IPS-18a (cell line): ENCODE data around the gene GRM1.

Source experiments
- H3K27ac ChIP-seq: one replicate; pipeline ENCODE4 v1.5.1; 2013; ENCODE audit warnings: low read length
- H3K27me3 ChIP-seq: one replicate; pipeline ENCODE4 v1.6.1; 2013; ENCODE audit warnings: mild to moderate bottlenecking, low read length; ENCODE audit not compliant: control insufficient read depth, insufficient read depth
- H3K36me3 ChIP-seq: one replicate; pipeline ENCODE4 v1.6.1; 2013; ENCODE audit warnings: low read depth, low read length; ENCODE audit not compliant: control insufficient read depth
- H3K4me1 ChIP-seq: one replicate; pipeline ENCODE4 v1.6.1; 2013; ENCODE audit warnings: low read depth, low read length; ENCODE audit not compliant: control insufficient read depth
- H3K4me3 ChIP-seq: one replicate; pipeline ENCODE4 v1.5.1; 2013; ENCODE audit warnings: low read length
- H3K9ac ChIP-seq: one replicate; pipeline ENCODE4 v1.6.1; 2013; ENCODE audit warnings: mild to moderate bottlenecking, low read length, moderate library complexity
- H3K9me3 ChIP-seq: one replicate; pipeline ENCODE4 v1.6.1; 2013; ENCODE audit warnings: low read depth, low read length; ENCODE audit not compliant: control insufficient read depth

Gene GRM1

GRCh38 chr6:146357578-146358430 is 328.9 kb downstream of the GRM1 start:
- Histone ChIP-seq H3K27me3 (no peaks in the 10 kb centered on the region), H3K9ac (no peak overlapping the region), H3K9me3 (no peaks in the 10 kb centered on the region), H3K36me3 (no peaks in the 10 kb centered on the region), H3K4me1 (peaks cover 25% of the 10 kb centered on the region), H3K4me3 (no peak overlapping the region), H3K27ac (no peak overlapping the region)

GRCh38 chr6:146358431-146359046 is 329.7 kb downstream of the GRM1 start:
- Histone ChIP-seq H3K9ac (no peak overlapping the region), H3K27me3 (no peaks in the 10 kb centered on the region), H3K4me1 (peaks cover 25% of the 10 kb centered on the region), H3K36me3 (no peaks in the 10 kb centered on the region), H3K9me3 (no peaks in the 10 kb centered on the region), H3K27ac (no peak overlapping the region), H3K4me3 (no peak overlapping the region)

- Histone ChIP-seq H3K36me3 (no peaks in the 10 kb centered on the region), H3K4me1 (peaks cover 25% of the 10 kb centered on the region), H3K9ac (no peak overlapping the region), H3K9me3 (no peaks in the 10 kb centered on the region), H3K4me3 (no peak overlapping the region), H3K27ac (no peak overlapping the region), H3K27me3 (no peaks in the 10 kb centered on the region)
Observed at GRCh38 chr6:146359131-146359530, 330.3 kb downstream of the GRM1 start.

GRCh38 chr6:146361128-146361924 is 332.5 kb downstream of the GRM1 start:
- no peak overlapping the region for H3K9ac ChIP-seq
- H3K4me1 ChIP-seq, result peaks cover 11% of the 10 kb centered on the region
- H3K4me3 ChIP-seq, result no peak overlapping the region
- no peaks in the 10 kb centered on the region for H3K36me3 ChIP-seq
- H3K27me3 ChIP-seq, result no peaks in the 10 kb centered on the region
- H3K9me3 ChIP-seq, result no peaks in the 10 kb centered on the region
- H3K27ac ChIP-seq, result no peak overlapping the region

DNA sequence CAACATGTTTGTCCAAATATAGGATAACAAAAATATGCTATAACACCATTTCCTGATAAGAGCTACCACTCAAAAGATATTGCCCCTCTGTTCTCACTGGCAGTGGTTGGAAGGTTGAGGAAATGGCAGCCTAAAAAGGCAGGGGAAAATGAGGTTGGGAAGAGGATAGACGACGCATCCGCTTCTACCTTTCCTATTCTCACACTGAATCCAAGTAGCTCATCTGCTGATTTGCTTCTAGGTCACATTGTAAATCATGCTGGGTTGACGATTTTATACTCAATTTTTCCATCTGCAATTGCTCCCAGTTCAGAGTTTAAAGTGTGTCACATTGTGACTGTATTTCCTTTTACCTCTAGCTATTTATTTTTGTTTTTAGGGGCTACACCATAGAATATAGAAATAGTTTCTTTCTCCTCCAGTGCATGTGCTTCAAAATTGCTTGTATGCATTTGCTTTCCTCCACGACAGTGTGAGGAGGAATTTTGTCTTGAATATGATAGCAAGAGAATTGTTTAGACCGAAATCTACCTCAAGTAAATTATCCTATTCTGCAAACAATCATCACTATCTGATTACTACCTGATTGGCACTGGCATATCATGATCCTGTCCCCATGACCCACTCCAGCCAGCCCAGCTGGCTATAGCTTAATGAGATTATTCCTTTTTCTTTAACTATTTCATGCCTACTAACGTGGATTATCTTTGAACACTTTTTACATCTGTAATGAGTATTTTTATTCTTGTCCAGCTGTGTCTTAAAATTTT is 335.2 kb downstream of the GRM1 start:
- H3K27me3 ChIP-seq, result no peaks in the 10 kb centered on the region
- H3K27ac ChIP-seq, result no peak overlapping the region
- no peaks in the 10 kb centered on the region for H3K4me1 ChIP-seq
- no peak overlapping the region for H3K4me3 ChIP-seq
- H3K9me3 ChIP-seq, result no peaks in the 10 kb centered on the region
- no peak overlapping the region for H3K9ac ChIP-seq
- H3K36me3 ChIP-seq, result no peaks in the 10 kb centered on the region

- no peaks in the 10 kb centered on the region for H3K4me1 ChIP-seq
- H3K4me3 ChIP-seq, result no peak overlapping the region
- no peaks in the 10 kb centered on the region for H3K27me3 ChIP-seq
- no peaks in the 10 kb centered on the region for H3K36me3 ChIP-seq
- no peak overlapping the region for H3K27ac ChIP-seq
- no peaks in the 10 kb centered on the region for H3K9me3 ChIP-seq
- H3K9ac ChIP-seq, result no peak overlapping the region
Observed at GRCh38 chr6:146364816-146365594, 336.1 kb downstream of the GRM1 start.

DNA sequence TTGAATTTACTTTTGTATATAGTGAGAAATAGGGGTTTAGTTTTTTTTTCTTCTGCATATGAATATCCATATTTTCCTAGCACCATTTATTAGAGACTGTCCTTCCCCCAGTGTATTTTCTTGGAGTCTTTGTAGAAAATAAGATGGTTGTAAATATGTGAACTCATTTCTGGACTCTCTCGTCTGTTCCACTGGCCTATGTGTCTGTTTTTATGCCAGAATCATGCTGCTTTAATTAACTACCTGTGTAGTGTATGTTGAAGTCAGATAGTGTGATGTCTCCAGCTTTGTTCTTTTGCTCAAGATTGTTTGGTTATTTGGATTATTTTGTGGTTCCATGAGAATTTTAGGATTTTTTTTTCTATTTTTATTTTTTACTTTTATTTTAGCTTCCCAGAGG is 338.2 kb downstream of the GRM1 start:
- Histone ChIP-seq H3K4me1 (no peaks in the 10 kb centered on the region), H3K9ac (no peak overlapping the region), H3K9me3 (no peaks in the 10 kb centered on the region), H3K4me3 (no peak overlapping the region), H3K27me3 (no peaks in the 10 kb centered on the region), H3K27ac (no peak overlapping the region), H3K36me3 (no peaks in the 10 kb centered on the region)

GRCh38 chr6:146369866-146370265 is 341.0 kb downstream of the GRM1 start:
- Histone ChIP-seq H3K9ac (no peak overlapping the region), H3K4me3 (no peak overlapping the region), H3K9me3 (no peaks in the 10 kb centered on the region), H3K27me3 (no peaks in the 10 kb centered on the region), H3K4me1 (no peaks in the 10 kb centered on the region), H3K36me3 (no peaks in the 10 kb centered on the region), H3K27ac (no peak overlapping the region)

DNA sequence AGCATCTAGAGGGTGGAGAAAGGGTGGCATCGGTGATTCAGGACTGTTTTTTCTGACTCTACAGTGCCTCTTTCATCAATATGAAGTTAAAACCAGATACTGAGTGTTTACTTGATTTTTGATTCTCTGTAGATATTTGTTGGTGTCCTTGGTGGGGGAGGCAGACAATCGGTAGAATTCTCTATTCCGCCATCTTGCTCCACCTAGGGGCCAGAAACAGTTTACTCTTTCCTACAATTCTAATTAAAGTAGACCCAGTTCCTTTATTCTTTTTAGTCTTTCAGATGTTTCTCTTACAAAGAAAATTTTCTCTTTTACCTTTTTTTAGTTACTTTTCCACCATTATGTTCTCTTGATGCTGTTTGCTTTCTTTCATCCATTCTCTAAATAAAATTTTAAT is 352.6 kb downstream of the GRM1 start:
- Histone ChIP-seq H3K36me3 (no peaks in the 10 kb centered on the region), H3K9me3 (no peaks in the 10 kb centered on the region), H3K27ac (no peak overlapping the region), H3K9ac (no peak overlapping the region), H3K27me3 (no peaks in the 10 kb centered on the region), H3K4me1 (no peaks in the 10 kb centered on the region), H3K4me3 (no peak overlapping the region)

GRCh38 chr6:146388736-146389364 is 360.0 kb downstream of the GRM1 start:
- Histone ChIP-seq H3K36me3 (no peaks in the 10 kb centered on the region), H3K4me3 (no peak overlapping the region), H3K9me3 (no peaks in the 10 kb centered on the region), H3K9ac (no peak overlapping the region), H3K27ac (no peak overlapping the region), H3K4me1 (peaks cover 12% of the 10 kb centered on the region), H3K27me3 (no peaks in the 10 kb centered on the region)
